Measurements from ENCODE around the gene PPP1R10. TPM values are rescaled to one million over a fixed set of nuclear protein-coding genes. Genes with fewer than 3 reads are reported as not detected.

The PPP1R10 gene
- total RNA-seq (2022; extraction: Qiagen RNA extraction; ENCODE audit: low read depth): 26.5 to 49.4 TPM (median 34.1 TPM) in 5 replicates

DNA sequence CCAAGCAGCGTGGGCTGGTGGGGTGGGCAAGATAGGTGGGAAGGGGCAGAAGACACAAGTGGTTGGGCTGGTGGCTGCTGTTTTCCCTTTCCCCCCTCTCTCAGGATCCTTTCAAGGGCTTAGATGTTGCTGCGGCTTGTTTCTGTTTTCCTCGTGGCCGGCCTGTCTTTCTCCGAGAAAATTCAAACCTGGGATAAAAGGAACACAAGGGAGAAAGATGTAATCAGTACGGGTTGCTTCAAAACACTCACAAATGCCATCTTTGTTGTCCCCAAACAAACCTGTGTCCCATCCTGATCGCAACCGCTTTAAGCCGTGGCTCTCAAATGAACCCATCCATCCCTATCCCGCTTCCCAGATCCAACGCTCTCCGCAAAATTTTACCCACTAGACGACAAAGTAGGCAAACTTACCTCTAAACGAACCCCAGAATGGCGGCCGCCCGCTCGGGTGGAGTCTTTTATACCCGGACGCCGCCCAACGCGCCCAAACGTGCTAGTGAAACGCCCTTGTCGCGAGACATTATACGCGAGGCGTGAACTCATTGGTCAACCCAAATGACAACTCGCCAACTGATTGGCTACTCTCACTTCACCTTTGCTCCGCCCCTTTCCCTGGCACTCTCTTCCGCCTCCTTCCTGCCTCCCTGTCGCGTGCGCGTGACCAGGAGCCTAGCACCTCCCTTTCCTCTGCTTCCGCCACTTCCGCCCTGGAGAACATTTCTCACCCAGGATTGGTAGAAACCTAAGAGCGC, at the start of gene PPP1R10:
PPP1R10 (minus strand) TSS at position 433 of the 754 bp plus-strand sequence. CDS start 7,299 bp downstream, outside the sequence.

DNA sequence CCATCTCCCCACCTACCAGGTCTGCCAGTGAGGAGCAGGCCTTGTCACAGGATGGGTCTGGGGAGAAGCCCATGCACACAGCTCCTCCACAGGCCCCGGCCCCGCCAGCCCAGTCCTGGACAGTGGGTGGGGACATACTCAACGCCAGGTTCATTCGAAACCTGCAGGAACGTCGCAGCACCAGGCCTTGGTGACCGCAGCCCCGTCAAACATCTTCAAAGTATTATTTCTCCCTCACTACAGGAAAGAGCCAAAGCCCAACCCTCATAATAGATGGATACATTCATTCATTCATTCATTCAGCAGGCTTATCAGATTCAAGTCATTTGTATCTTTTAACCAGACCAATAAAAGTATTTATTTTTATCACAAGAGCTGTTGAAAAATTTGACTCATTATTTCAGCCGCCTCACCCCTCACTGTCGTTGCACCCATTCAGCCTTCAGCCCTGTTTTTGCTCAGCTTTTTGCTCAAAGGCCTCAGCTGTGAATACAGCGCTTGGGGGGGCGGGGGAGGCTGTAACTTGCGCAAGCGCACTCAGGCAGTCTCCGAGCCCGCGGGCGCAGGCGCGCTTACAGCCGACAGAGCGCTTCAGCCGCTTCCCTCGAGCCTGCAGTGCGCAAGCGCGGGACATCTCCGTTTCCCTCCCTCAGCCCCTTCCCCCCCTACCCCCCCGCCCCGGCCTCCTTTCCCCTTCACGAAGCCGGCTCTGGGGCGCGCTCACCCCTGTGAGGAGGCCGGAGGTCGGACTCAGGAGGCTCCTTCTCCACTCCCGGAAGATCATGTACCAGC, 29.6 kb upstream of the PPP1R10 start, which contains the start of gene C6orf136:
C6orf136 (plus strand) TSS at position 684 of the 792 bp plus-strand sequence; CDS start at position 783, 99 bp downstream.

DNA sequence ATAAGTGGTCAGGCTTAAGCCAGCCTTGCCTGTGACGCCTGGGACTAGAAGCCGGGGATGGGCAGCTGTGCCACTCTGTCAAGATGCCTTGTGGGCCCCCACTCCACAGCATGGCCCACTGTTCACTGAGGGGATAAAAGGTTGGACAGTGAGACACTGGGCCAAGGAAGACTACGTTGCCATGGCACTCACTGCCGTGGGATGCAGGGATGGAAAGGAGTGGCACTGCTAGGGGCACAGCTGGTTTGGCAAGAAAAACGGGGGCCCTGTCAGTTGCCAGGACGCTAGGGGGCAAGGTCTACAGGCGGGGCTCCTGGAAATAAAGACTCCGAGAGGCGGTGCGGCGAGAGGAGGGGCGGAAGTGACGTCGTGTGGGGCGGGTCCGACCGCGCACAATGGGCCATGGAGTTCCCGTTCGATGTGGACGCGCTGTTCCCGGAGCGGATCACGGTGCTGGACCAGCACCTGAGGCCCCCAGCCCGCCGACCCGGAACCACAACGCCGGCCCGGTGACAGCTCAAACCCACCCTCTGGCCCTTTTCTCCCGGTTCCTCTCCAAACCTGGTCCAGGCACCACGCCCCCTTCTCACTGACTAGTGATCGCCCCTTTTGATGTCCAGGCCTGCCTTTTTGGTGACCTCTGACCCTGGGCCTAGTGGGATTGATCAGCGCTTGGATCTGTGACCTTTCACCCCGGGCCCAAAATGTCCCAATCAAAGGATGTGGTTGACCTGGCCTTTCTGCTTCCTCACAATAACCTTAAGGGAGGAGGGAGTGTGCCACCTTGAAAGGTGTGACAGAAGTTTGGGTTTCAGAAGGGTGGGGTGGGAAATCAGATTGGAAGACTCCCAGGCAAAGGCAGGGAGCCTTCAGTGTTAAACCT, 9.7 kb upstream of the PPP1R10 start, which contains the start of gene ATAT1:
ATAT1 (plus strand) TSS at position 391 of the 883 bp plus-strand sequence.

GRCh38 chr6:30617565-30618269, 674 bp upstream of the PPP1R10 start, which contains the start of gene MRPS18B:
Gene MRPS18B, plus strand, starts transcription at chr6:30617840. Its CDS starts 26 bp downstream, at chr6:30617866.

GRCh38 chr6:30571075-30571761, 45.8 kb downstream of the PPP1R10 start, which contains the start of gene ABCF1:
Gene ABCF1, plus strand, starts transcription at chr6:30571442. Its CDS starts 46 bp downstream, at chr6:30571488.

GRCh38 chr6:30556906-30557682, 59.9 kb downstream of the PPP1R10 start, which contains the start of gene PRR3:
Gene PRR3, plus strand, starts transcription at chr6:30557295. Its CDS starts 50 bp downstream, at chr6:30557345.

DNA sequence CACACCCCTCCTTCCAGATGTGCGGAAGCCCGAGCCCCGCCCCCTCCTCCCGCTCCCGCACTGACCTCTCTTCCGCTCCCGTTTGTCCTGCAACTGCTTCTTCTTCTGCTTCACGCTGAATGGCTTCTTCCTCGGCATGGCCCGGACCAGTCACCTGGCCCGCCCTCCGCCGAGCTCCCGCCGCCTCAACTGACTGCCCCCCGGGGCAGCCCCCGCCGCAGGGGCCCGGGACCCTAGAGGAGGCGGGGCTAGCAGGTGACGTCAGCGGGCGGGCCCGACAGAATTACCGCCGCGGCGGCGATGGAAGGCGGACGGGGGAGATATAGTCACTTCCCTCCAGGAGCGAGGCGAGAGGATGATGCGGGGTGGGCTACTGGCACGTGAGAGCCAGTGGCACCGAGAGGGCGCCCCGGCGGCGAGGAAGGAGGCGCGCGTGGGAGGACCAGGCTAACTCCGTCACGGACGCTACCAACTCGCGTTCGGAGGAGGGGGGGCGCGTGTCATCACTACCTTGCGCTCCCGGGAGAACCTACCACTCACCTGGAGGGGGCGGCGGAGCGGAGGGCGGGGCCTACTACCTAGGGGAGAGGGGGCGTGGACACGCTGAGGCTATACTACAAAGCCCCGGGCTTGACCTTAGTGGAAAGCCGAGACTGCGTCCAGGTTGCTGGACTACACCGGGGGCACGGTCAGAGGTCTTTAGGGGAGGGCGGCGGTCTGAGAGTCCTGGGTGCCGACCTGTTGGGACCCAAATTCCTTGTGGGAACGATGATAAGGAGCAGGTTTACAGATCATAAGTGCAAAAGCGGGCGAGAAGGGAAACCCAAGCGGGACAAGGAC, 60.8 kb downstream of the PPP1R10 start, which contains the start of gene GNL1:
GNL1 (minus strand) TSS at position 424 of the 840 bp plus-strand sequence; CDS start at position 138, 286 bp downstream.

Other genes with a start within 250 kb of the PPP1R10 start
- gene HLA-E, start 127.7 kb downstream of the PPP1R10 start, total RNA-seq (2022; extraction: Qiagen RNA extraction; ENCODE audit: low read depth): 60.5 to 68.3 TPM (median 64.0 TPM) in 5 replicates
- 29.4 to 36.9 TPM (median 34.2 TPM) in 5 replicates for gene GNL1, start 60.8 kb downstream of the PPP1R10 start, total RNA-seq (2022; extraction: Qiagen RNA extraction; ENCODE audit: low read depth)
- gene PRR3, start 59.9 kb downstream of the PPP1R10 start, total RNA-seq (2022; extraction: Qiagen RNA extraction; ENCODE audit: low read depth): 15.0 to 17.8 TPM (median 15.5 TPM) in 5 replicates
- 54.6 to 59.1 TPM (median 55.0 TPM) in 5 replicates for gene ABCF1, start 45.8 kb downstream of the PPP1R10 start, total RNA-seq (2022; extraction: Qiagen RNA extraction; ENCODE audit: low read depth)
- 69.1 to 95.9 TPM (median 73.8 TPM) in 5 replicates for gene MRPS18B, start 597 bp upstream of the PPP1R10 start, total RNA-seq (2022; extraction: Qiagen RNA extraction; ENCODE audit: low read depth)
- gene ATAT1, start 9.6 kb upstream of the PPP1R10 start, total RNA-seq (2022; extraction: Qiagen RNA extraction; ENCODE audit: low read depth): 5.1 to 6.7 TPM (median 6.0 TPM) in 5 replicates
- 9.6 to 14.3 TPM (median 13.5 TPM) in 5 replicates for gene C6orf136, start 29.9 kb upstream of the PPP1R10 start, total RNA-seq (2022; extraction: Qiagen RNA extraction; ENCODE audit: low read depth)
- 24.8 to 29.7 TPM (median 29.0 TPM) in 5 replicates for gene DHX16, start 55.8 kb upstream of the PPP1R10 start, total RNA-seq (2022; extraction: Qiagen RNA extraction; ENCODE audit: low read depth)
- 45.9 to 52.5 TPM (median 47.2 TPM) in 5 replicates for gene PPP1R18, start 69.4 kb upstream of the PPP1R10 start, total RNA-seq (2022; extraction: Qiagen RNA extraction; ENCODE audit: low read depth)
- 24.4 to 30.4 TPM (median 27.2 TPM) in 5 replicates for gene NRM, start 73.7 kb upstream of the PPP1R10 start, total RNA-seq (2022; extraction: Qiagen RNA extraction; ENCODE audit: low read depth)
- 14.9 to 23.1 TPM (median 18.3 TPM) in 5 replicates for gene MDC1, start 100.0 kb upstream of the PPP1R10 start, total RNA-seq (2022; extraction: Qiagen RNA extraction; ENCODE audit: low read depth)
- 879 to 1,021 TPM (median 905 TPM) in 5 replicates for gene TUBB, start 103.1 kb upstream of the PPP1R10 start, total RNA-seq (2022; extraction: Qiagen RNA extraction; ENCODE audit: low read depth)
- 81.4 to 94.3 TPM (median 88.8 TPM) in 5 replicates for gene FLOT1, start 125.4 kb upstream of the PPP1R10 start, total RNA-seq (2022; extraction: Qiagen RNA extraction; ENCODE audit: low read depth)
- gene IER3, start 127.3 kb upstream of the PPP1R10 start, total RNA-seq (2022; extraction: Qiagen RNA extraction; ENCODE audit: low read depth): 129 to 154 TPM (median 152 TPM) in 5 replicates

Measured in A549 treated with DMSO at 1 μM for 4 hours (cell line).